ENCODE measurements around the gene SDR42E1.

The SDR42E1 gene

GRCh38 chr16:82049484-82049883 is 38.2 kb upstream of the SDR42E1 start:
- Histone ChIP-seq H3K27ac (replicated peaks) (no peak overlapping the region), H3K4me3 (replicated peaks; ENCODE audit: insufficient read depth, low read length) (no peak overlapping the region), H3K27me3 (ENCODE audit: insufficient read depth, poor library complexity, severe bottlenecking) (peaks cover 3% of the 10 kb centered on the region)
- no peak for DNase-seq (ENCODE audit: low read depth in 1 of 2, low spot score in 1 of 2)
- no peak for TF ChIP-seq POLR2AphosphoS5 (IDR thresholded peaks at IDR 0.05; ENCODE audit: low read depth)
- no peak for TF ChIP-seq CTCF (IDR thresholded peaks at IDR 0.05; ENCODE audit: insufficient read depth, low read length)
- no peak for TF ChIP-seq GABPA (IDR thresholded peaks at IDR 0.05; ENCODE audit: low read depth)
- TF ChIP-seq SPI1 (IDR thresholded peaks at IDR 0.05; ENCODE audit: borderline replicate concordance, low read depth), result no peak
- TF ChIP-seq REST (IDR thresholded peaks at IDR 0.05; ENCODE audit: insufficient replicate concordance, low read depth), result no peak

- Histone ChIP-seq H3K27ac (replicated peaks) (no peak overlapping the region), H3K4me3 (replicated peaks; ENCODE audit: insufficient read depth, low read length) (no peak overlapping the region), H3K27me3 (ENCODE audit: insufficient read depth, poor library complexity, severe bottlenecking) (no peaks in the 10 kb centered on the region)
- TF ChIP-seq CTCF (IDR thresholded peaks at IDR 0.05; ENCODE audit: insufficient read depth, low read length) (no peak), GABPA (IDR thresholded peaks at IDR 0.05; ENCODE audit: low read depth) (no peak)
- no peak for DNase-seq (ENCODE audit: low read depth in 1 of 2, low spot score in 1 of 2)
These were observed 36.5 kb upstream of the SDR42E1 start for GRCh38 chr16:82047787-82048186.

GRCh38 chr16:82047374-82047773 is 36.1 kb upstream of the SDR42E1 start:
- no peak overlapping the region for H3K4me3 ChIP-seq (replicated peaks; ENCODE audit: insufficient read depth, low read length)
- no peaks in the 10 kb centered on the region for H3K27me3 ChIP-seq (ENCODE audit: insufficient read depth, poor library complexity, severe bottlenecking)
- TF ChIP-seq GABPA (IDR thresholded peaks at IDR 0.05; ENCODE audit: low read depth), result no peak
- TF ChIP-seq REST (IDR thresholded peaks at IDR 0.05; ENCODE audit: insufficient replicate concordance, low read depth), result no peak
- TF ChIP-seq POLR2AphosphoS5 (IDR thresholded peaks at IDR 0.05; ENCODE audit: low read depth), result no peak
- no peak for TF ChIP-seq CTCF (IDR thresholded peaks at IDR 0.05; ENCODE audit: insufficient read depth, low read length)
- TF ChIP-seq SPI1 (IDR thresholded peaks at IDR 0.05; ENCODE audit: borderline replicate concordance, low read depth), result no peak
- no peak for DNase-seq (ENCODE audit: low read depth in 1 of 2, low spot score in 1 of 2)
- H3K27ac ChIP-seq (replicated peaks), result no peak overlapping the region

- H3K27me3 ChIP-seq (ENCODE audit: insufficient read depth, poor library complexity, severe bottlenecking), result no peaks in the 10 kb centered on the region
- H3K27ac ChIP-seq (replicated peaks), result no peak overlapping the region
- no peak overlapping the region for H3K4me3 ChIP-seq (replicated peaks; ENCODE audit: insufficient read depth, low read length)
- DNase-seq (ENCODE audit: low read depth in 1 of 2, low spot score in 1 of 2), result no peak
- TF ChIP-seq SPI1 (IDR thresholded peaks at IDR 0.05; ENCODE audit: borderline replicate concordance, low read depth) (no peak), REST (IDR thresholded peaks at IDR 0.05; ENCODE audit: insufficient replicate concordance, low read depth) (no peak), POLR2AphosphoS5 (IDR thresholded peaks at IDR 0.05; ENCODE audit: low read depth) (no peak), CTCF (IDR thresholded peaks at IDR 0.05; ENCODE audit: insufficient read depth, low read length) (no peak), GABPA (IDR thresholded peaks at IDR 0.05; ENCODE audit: low read depth) (no peak)
These were observed 35.7 kb upstream of the SDR42E1 start for GRCh38 chr16:82046941-82047340.
